ENCODE measurements around the gene SCN9A.
"Not testable (repeated sequence)": the region's sequence is repeated elsewhere in the genome, so short reads cannot be mapped to it uniquely, and the experiment has no call there.

SCN9A gene

GRCh38 chr2:166332106-166332505 is 43.6 kb downstream of the SCN9A start:
- no peak for DNase-seq

GRCh38 chr2:166331468-166331867 is 44.3 kb downstream of the SCN9A start:
- DNase-seq: no peak

GRCh38 chr2:166329465-166329864 is 46.3 kb downstream of the SCN9A start:
- no peak for DNase-seq

GRCh38 chr2:166328147-166328546 is 47.6 kb downstream of the SCN9A start:
- DNase-seq: no peak

- no peak for DNase-seq
Measured at GRCh38 chr2:166321076-166321475, 54.7 kb downstream of the SCN9A start.

GRCh38 chr2:166314022-166314759 is 61.6 kb downstream of the SCN9A start:
- DNase-seq: no peak

GRCh38 chr2:166312863-166313262 is 62.9 kb downstream of the SCN9A start:
- not testable (repeated sequence) for DNase-seq

GRCh38 chr2:166307326-166307725 is 68.4 kb downstream of the SCN9A start:
- DNase-seq: no peak

- no peak for DNase-seq
Measured at GRCh38 chr2:166304656-166305055, 71.1 kb downstream of the SCN9A start.

- no peak for DNase-seq
Measured at GRCh38 chr2:166302036-166302435, 73.7 kb downstream of the SCN9A start.

GRCh38 chr2:166297951-166298350 is 77.8 kb downstream of the SCN9A start:
- no peak for DNase-seq

- DNase-seq: no peak
Measured at GRCh38 chr2:166293984-166294383, 81.8 kb downstream of the SCN9A start.

- DNase-seq: no peak
Measured at GRCh38 chr2:166285215-166285614, 90.5 kb downstream of the SCN9A start.

GRCh38 chr2:166284359-166284758 is 91.4 kb downstream of the SCN9A start:
- DNase-seq: no peak

- DNase-seq: no peak
Measured at GRCh38 chr2:166282154-166282553, 93.6 kb downstream of the SCN9A start.

GRCh38 chr2:166278856-166279255 is 96.9 kb downstream of the SCN9A start:
- DNase-seq: no peak

GRCh38 chr2:166270376-166270775 is 105.4 kb downstream of the SCN9A start:
- DNase-seq: no peak

GRCh38 chr2:166269322-166269721 is 106.4 kb downstream of the SCN9A start:
- no peak for DNase-seq

GRCh38 chr2:166257859-166258258 is 117.9 kb downstream of the SCN9A start:
- DNase-seq: no peak

- DNase-seq: no peak
Measured at GRCh38 chr2:166256896-166257295, 118.8 kb downstream of the SCN9A start.

- no peak for DNase-seq
Measured at GRCh38 chr2:166249318-166249717, 126.4 kb downstream of the SCN9A start.

GRCh38 chr2:166246901-166247300 is 128.8 kb downstream of the SCN9A start:
- no peak for DNase-seq

GRCh38 chr2:166242309-166242708 is 133.4 kb downstream of the SCN9A start:
- no peak for DNase-seq

- DNase-seq: no peak
Measured at GRCh38 chr2:166240387-166241313, 135.1 kb downstream of the SCN9A start.

Measured in CD4-positive, alpha-beta T cell treated with Interleukin-4 for 4 hours (primary cell).